Muscle of leg (tissue), 11 donors: ENCODE data around the gene SALL1. TPM values are rescaled to one million over a fixed set of nuclear protein-coding genes. Genes with fewer than 3 reads are reported as not detected.

Experiments
- DNase-seq: peaks from one replicate; pipeline ENCODE4 v3.0.0; 2013
- H3K27ac ChIP-seq: one replicate; pipeline ENCODE4 v1.5.1; 2013; ENCODE audit warnings: mild to moderate bottlenecking, low read length, control low read depth
- H3K27me3 ChIP-seq: one replicate; pipeline ENCODE4 v1.6.1; 2013; ENCODE audit warnings: low read length; ENCODE audit not compliant: control insufficient read depth, insufficient read depth
- H3K36me3 ChIP-seq: one replicate; pipeline ENCODE4 v1.6.1; 2013; ENCODE audit warnings: low read length; ENCODE audit not compliant: control insufficient read depth, insufficient read depth
- H3K4me1 ChIP-seq: one replicate; pipeline ENCODE4 v1.6.1; 2013; ENCODE audit warnings: low read length; ENCODE audit not compliant: control insufficient read depth, insufficient read depth
- H3K4me3 ChIP-seq: one replicate; pipeline ENCODE4 v1.5.1; 2013; ENCODE audit warnings: low read length, control low read depth
- H3K9me3 ChIP-seq: replicated peaks from 2 replicates; pipeline ENCODE4 v1.6.1; 2013; ENCODE audit warnings: low read depth, low read length; ENCODE audit not compliant: control insufficient read depth
- WGBS: methylation state at CpG from one replicate; pipeline ENCODE4 v1.1.5; 2013; ENCODE audit warnings: missing lambda C conversion rate; ENCODE audit not compliant: insufficient coverage; 5-methylcytosine and 5-hydroxymethylcytosine counted together
- polyA plus RNA-seq, 8 donors: library from polyadenylated mRNA; unstranded; fragments of 120-200 nt; gene quantifications; one replicate each; pipeline versions ENCODE4 v1.2.1 to v1.2.3, GENCODE V29; 2013; ENCODE audit warnings: inconsistent platforms in 1 of 8, low replicate concordance in 1 of 8; ENCODE audit not compliant: insufficient read length in 8 of 8, insufficient read depth in 1 of 8
- total RNA-seq: library from RNA; stranded (reverse); fragments of 120-200 nt; gene quantifications from one replicate; pipeline ENCODE4 v1.2.4, GENCODE V29; 2013

The SALL1 gene
- total and polyA plus RNA-seq, 9 donors: under 0.01 to 0.26 (median 0.14) TPM

DNA sequence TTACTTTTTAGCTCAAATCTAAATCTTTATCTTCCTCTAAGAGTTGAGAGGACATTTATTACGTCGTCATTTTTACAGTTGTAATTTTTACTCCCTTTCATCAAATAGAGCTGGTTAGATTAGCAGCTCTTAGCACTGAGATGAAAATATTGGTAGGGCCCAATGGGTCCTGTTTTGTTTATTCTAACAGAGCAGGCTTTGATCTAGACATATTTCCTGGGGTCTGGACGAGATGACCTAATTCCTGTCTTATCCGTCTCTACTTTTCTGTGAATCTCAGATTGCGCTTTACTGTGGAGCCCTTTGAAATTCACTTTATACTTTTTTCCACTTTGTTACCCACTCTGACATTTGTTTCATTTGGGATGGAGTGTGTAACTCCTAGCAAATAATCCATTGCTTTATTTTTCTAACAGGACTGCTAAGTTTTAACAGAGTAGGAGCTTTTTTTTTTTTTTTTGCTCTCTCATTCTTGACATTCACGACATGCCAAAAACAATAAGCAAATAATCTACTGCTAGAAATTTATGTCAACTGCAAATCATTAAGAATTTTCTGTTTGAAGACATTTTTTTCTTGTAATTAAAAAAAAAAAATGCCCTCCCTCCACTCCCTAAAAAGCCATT is 18.5 kb downstream of the SALL1 start:
- Histone ChIP-seq H3K27ac (no peak overlapping the region), H3K27me3 (peaks cover 40% of the 10 kb centered on the region), H3K9me3 (no peaks in the 10 kb centered on the region), H3K36me3 (no peaks in the 10 kb centered on the region), H3K4me1 (peaks cover 4% of the 10 kb centered on the region), H3K4me3 (no peak overlapping the region)
- WGBS: no CpG with 5 or more reads among the region's 6 CpGs
- DNase-seq: no peak

DNA sequence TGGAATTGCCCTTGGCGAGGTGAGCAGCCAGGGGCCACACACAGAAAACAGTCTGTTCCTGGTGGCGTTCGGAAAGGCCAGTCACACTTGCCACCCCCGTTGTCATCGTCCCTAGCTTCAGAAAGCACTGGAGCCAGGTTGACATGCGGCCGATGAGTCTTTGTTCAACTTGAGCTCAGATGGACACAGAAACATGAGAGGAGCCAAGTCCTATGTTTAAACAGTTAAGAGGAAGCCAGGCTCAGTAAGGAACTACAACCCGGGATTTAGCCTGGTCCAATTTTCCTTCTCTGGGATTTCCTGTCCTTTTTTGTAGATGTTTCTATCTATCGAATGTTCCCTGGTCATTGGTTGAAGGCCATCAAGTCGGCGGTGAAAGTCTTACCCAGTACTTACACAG is 19.5 kb downstream of the SALL1 start:
- Histone ChIP-seq H3K27me3 (peaks cover 32% of the 10 kb centered on the region), H3K4me1 (peaks cover 4% of the 10 kb centered on the region), H3K36me3 (no peaks in the 10 kb centered on the region), H3K4me3 (no peak overlapping the region), H3K9me3 (no peaks in the 10 kb centered on the region), H3K27ac (no peak overlapping the region)
- 83% methylated on average over 10 of the region's 11 CpGs for WGBS
- no peak for DNase-seq

DNA sequence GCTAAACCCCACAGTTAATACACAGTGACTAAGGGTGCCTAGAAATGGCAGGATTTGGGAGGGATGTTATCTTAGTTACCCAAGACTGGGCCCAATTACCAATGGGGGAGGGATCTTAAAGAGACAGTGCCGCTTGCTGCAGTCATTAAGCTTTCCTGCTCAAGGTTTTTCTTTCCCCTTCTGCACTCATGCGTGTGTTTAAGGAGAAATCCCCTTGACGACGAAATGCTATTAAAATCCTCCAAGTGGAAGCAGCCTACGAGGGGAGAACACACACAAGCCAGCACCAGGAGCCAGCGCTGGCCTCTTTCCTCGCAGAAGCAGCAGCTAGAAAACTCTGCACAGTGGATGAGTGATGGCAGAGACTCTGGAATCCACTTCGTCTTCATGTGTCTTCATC is 22.0 kb downstream of the SALL1 start:
- 9% methylated on average over 5 of the region's 8 CpGs for WGBS
- H3K36me3 ChIP-seq: no peaks in the 10 kb centered on the region
- H3K27me3 ChIP-seq: peaks cover 19% of the 10 kb centered on the region

DNA sequence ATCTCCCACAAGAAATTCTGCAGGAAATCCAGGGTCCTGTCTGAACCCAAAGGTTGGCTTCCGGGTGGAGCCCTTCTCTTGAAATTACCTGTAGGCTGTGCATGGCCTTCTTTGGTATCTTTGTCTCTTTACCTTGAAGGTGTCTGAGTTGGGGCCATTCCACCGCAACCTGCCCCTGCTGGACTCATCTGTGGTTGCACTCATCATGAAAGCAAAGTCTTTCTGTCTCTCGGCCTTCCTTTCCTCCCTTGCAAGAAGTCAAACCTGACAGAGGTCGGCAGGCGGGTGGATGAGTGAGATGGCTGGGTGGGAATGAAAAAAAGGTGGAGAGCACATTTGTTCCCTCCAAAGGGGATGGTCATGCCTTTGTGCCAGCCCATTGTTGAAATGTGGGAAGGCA is 25.1 kb downstream of the SALL1 start:
- Histone ChIP-seq H3K36me3 (no peaks in the 10 kb centered on the region), H3K4me1 (no peaks in the 10 kb centered on the region), H3K9me3 (no peaks in the 10 kb centered on the region), H3K27ac (no peak overlapping the region), H3K4me3 (no peak overlapping the region), H3K27me3 (peaks cover 6% of the 10 kb centered on the region)
- DNase-seq: no peak
- no CpG with 5 or more reads among the region's 5 CpGs for WGBS

More for the DNA sequence above, 22.0 kb downstream of the SALL1 start:
- DNase-seq: peak; percentile 21
- Histone ChIP-seq H3K4me3 (no peak overlapping the region), H3K4me1 (no peaks in the 10 kb centered on the region), H3K27ac (no peak overlapping the region), H3K9me3 (no peaks in the 10 kb centered on the region)

DNA sequence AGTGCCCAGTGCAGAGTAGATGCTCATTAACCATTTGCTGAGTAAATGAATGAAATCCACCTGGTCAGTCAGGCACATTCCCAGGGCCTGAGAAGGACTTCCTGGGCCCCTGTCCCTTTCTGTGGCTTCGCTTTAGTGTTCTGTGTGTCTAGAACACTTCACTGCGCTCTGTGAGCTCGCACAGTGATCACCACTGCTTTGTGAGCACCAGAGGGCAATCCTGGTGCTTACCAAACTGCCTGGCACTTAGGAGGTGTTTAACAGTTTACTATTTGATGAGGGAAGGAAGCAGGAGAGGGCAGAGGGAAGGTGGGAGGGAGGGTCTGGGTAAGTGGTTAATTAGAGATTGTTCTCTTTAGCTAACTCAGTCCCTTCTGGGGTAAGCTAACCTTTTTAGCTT is 26.2 kb downstream of the SALL1 start:
- H3K4me1 ChIP-seq: no peaks in the 10 kb centered on the region
- no peaks in the 10 kb centered on the region for H3K9me3 ChIP-seq
- no peak for DNase-seq
- no peaks in the 10 kb centered on the region for H3K36me3 ChIP-seq
- no peak overlapping the region for H3K4me3 ChIP-seq
- H3K27ac ChIP-seq: no peak overlapping the region
- H3K27me3 ChIP-seq: peaks cover 6% of the 10 kb centered on the region
- WGBS: 96% methylated on average over 3 of the region's 3 CpGs

DNA sequence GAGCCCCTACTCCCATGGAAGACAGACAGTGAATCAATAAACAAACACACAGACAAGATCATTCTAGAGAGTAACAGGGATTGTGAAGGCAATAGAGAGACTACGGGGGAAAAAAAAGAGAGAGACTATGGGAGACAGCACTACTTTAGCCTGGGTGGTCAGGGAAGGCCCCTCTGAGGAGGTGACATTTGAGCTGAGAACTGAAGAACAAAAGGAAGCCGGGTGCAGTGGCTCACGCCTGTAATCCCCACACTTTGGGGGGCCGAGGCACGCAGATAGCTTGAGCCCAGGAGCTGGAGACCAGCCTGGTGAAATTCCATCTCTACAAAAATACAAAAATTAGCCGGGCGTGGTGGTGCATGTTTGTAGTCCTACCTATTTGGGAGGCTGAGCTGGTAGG is 29.2 kb downstream of the SALL1 start:
- no peaks in the 10 kb centered on the region for H3K4me1 ChIP-seq
- 30% methylated on average over 3 of the region's 7 CpGs for WGBS
- H3K4me3 ChIP-seq: no peak overlapping the region
- H3K27ac ChIP-seq: no peak overlapping the region
- no peak for DNase-seq
- no peaks in the 10 kb centered on the region for H3K36me3 ChIP-seq
- H3K9me3 ChIP-seq: no peaks in the 10 kb centered on the region
- H3K27me3 ChIP-seq: peaks cover 10% of the 10 kb centered on the region

DNA sequence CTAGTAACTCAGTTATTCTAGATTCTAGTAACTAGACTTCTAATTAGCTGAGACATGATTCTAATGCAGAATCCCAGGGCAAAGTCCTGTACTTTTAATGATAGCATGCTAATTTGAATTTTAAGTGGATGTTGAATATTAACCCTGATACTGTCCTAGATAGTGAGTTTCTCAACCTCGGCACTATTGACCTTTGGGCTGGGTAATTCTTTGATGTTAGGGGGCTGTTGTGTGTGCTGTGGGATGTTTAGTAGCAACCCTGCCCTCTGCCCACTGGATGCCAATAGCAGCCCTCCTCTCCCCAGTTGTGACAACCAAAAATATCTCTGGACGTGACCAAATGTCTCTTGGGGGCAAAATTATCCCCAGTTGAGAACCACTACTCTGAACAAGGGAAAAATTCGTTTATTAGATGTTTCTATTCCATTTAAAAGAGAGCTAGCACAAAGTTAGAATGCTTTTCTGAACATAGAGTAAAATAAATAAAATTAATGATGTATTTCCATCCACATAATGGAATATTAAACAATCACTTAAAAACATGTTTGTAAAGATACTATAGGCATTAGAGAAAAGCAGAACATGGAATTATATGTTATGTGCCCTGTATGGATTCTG is 30.2 kb downstream of the SALL1 start:
- H3K4me3 ChIP-seq: no peak overlapping the region
- H3K4me1 ChIP-seq: no peaks in the 10 kb centered on the region
- peaks cover 11% of the 10 kb centered on the region for H3K27me3 ChIP-seq
- WGBS: no CpG with 5 or more reads among the region's 3 CpGs
- H3K27ac ChIP-seq: no peak overlapping the region
- no peaks in the 10 kb centered on the region for H3K9me3 ChIP-seq
- DNase-seq: no peak
- no peaks in the 10 kb centered on the region for H3K36me3 ChIP-seq

DNA sequence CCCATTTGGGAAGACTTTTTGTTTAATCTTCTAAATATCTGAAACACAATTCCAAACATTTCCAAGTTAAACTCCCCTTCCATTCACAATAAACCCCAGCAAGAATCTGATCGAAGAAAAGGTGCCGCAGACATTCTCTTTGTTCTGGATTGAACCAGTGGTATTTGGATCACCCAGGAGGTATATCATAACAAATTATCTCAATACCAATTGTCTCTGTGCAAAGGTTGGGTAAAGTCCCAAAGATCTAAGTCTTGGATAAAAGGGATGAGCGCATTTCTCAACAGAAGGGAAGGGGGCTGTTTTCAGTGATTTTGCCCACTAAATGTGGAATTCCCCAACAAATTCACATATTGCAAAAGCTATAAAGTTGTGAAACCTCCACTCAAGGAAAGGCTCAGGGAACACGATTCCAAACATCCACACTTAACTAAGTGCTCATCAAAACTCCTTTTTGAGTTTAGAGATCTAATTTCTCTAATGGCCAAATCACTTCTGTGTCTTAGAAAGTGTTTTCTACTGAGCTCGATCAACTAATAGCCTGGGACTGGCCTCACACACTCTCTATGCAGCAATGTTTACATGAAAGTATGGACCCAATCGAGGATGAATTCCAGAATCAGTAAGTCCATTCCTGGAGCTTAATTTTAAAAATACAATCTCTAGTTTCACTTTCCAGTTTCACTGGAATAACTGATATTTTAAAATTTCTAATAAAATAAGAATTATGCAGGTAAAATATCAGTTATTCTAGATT is 30.9 kb downstream of the SALL1 start:
- WGBS: no CpG with 5 or more reads among the region's 6 CpGs
- H3K4me1 ChIP-seq: no peaks in the 10 kb centered on the region
- no peaks in the 10 kb centered on the region for H3K36me3 ChIP-seq
- peaks cover 13% of the 10 kb centered on the region for H3K27me3 ChIP-seq
- no peaks in the 10 kb centered on the region for H3K9me3 ChIP-seq
- H3K27ac ChIP-seq: no peak overlapping the region
- DNase-seq: no peak
- no peak overlapping the region for H3K4me3 ChIP-seq

DNA sequence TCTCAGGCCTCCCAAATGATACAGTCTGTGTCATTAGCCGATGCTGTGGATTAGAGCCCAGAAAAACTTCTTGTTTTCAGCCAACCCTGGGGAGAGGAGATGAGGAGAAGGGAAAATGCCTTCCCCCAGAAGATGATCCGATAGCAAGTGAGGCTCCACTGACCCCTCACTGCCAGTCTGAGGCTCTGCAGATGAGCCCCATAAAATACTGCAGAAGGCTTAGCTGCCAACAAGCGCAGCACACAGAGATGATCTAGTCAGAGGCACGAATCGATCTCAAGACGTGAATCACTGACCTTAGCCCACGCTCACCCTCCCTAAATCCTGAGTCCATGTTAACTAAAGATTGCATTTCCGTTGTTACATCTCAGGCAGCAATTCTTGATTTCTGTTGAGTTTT is 31.5 kb downstream of the SALL1 start:
- Histone ChIP-seq H3K27ac (no peak overlapping the region), H3K36me3 (no peaks in the 10 kb centered on the region), H3K4me1 (no peaks in the 10 kb centered on the region), H3K27me3 (peaks cover 18% of the 10 kb centered on the region), H3K4me3 (no peak overlapping the region), H3K9me3 (no peaks in the 10 kb centered on the region)
- peak; percentile 62 for DNase-seq
- 9% methylated on average over 6 of the region's 8 CpGs for WGBS

DNA sequence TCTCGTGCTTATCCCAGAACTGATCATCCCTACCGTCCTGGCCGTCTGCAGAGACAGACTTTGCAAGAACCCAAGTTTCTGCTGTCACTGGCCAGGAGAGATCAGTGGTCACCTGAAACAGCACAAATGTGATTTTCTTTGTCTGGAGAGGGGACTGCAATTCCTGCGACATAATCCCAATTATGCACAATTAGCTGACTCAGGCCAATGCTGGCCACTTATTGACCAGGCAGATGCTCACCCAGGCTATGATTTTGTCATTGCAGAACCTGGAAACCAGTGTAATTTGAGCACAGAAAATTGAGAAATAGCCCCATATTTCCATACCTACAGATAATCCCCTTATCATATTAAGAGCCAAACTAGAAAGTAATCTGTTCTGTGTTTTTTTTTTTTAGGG is 34.7 kb downstream of the SALL1 start:
- H3K36me3 ChIP-seq: no peaks in the 10 kb centered on the region
- peaks cover 36% of the 10 kb centered on the region for H3K27me3 ChIP-seq
- WGBS: 66% methylated on average over 4 of the region's 4 CpGs
- H3K27ac ChIP-seq: no peak overlapping the region
- H3K9me3 ChIP-seq: no peaks in the 10 kb centered on the region
- H3K4me3 ChIP-seq: no peak overlapping the region
- no peak for DNase-seq
- peaks cover 2% of the 10 kb centered on the region for H3K4me1 ChIP-seq
